ENCODE measurements around the gene FAM181A.

The FAM181A gene

GRCh38 chr14:93953263-93953662 is 26.1 kb downstream of the FAM181A start:
- no peaks in the 10 kb centered on the region for H3K27me3 ChIP-seq
- no peak overlapping the region for H3K27ac ChIP-seq
- H3K4me3 ChIP-seq (ENCODE audit: low read depth in 1 of 2, low read length in 1 of 2): no peak overlapping the region
- no peaks in the 10 kb centered on the region for H3K36me3 ChIP-seq
- peaks cover 12 to 30% of the 10 kb centered on the region in 2 experiments for H3K4me1 ChIP-seq (ENCODE audit: control insufficient read depth in 1 of 2, insufficient read depth in 1 of 2, low read depth in 1 of 2, low read length in 1 of 2)
- no peak for TF ChIP-seq CTCF (IDR thresholded peaks at IDR 0.05)
- H3K9me3 ChIP-seq: no peaks in the 10 kb centered on the region

GRCh38 chr14:93953739-93954515 is 26.8 kb downstream of the FAM181A start:
- H3K4me1 ChIP-seq (ENCODE audit: control insufficient read depth in 1 of 2, insufficient read depth in 1 of 2, low read depth in 1 of 2, low read length in 1 of 2): peaks cover 12 to 37% of the 10 kb centered on the region in 2 experiments
- peak overlapping the region; percentile 92 for H3K27ac ChIP-seq
- H3K4me3 ChIP-seq (ENCODE audit: low read depth in 1 of 2, low read length in 1 of 2): no peak overlapping the region

GRCh38 chr14:93954516-93954830 is 27.3 kb downstream of the FAM181A start:
- H3K4me3 ChIP-seq (ENCODE audit: low read depth in 1 of 2, low read length in 1 of 2): no peak overlapping the region

More at GRCh38 chr14:93953739-93954515, 26.8 kb downstream of the FAM181A start:
- Histone ChIP-seq H3K36me3 (no peaks in the 10 kb centered on the region), H3K27me3 (no peaks in the 10 kb centered on the region), H3K9me3 (no peaks in the 10 kb centered on the region)
- TF ChIP-seq CTCF (IDR thresholded peaks at IDR 0.05): no peak

GRCh38 chr14:93954900-93955849 is 28.0 kb downstream of the FAM181A start:
- H3K4me1 ChIP-seq (ENCODE audit: control insufficient read depth in 1 of 2, insufficient read depth in 1 of 2, low read depth in 1 of 2, low read length in 1 of 2): peaks cover 12 to 49% of the 10 kb centered on the region in 2 experiments

More at GRCh38 chr14:93954516-93954830, 27.3 kb downstream of the FAM181A start:
- Histone ChIP-seq H3K36me3 (no peaks in the 10 kb centered on the region), H3K27me3 (no peaks in the 10 kb centered on the region), H3K9me3 (no peaks in the 10 kb centered on the region), H3K27ac (peak overlapping the region; percentile 92), H3K4me1 (ENCODE audit: control insufficient read depth in 1 of 2, insufficient read depth in 1 of 2, low read depth in 1 of 2, low read length in 1 of 2) (peaks cover 12 to 42% of the 10 kb centered on the region in 2 experiments)
- TF ChIP-seq CTCF (IDR thresholded peaks at IDR 0.05): no peak

More at GRCh38 chr14:93954900-93955849, 28.0 kb downstream of the FAM181A start:
- Histone ChIP-seq H3K9me3 (no peaks in the 10 kb centered on the region), H3K27me3 (no peaks in the 10 kb centered on the region), H3K36me3 (no peaks in the 10 kb centered on the region), H3K4me3 (ENCODE audit: low read depth in 1 of 2, low read length in 1 of 2) (peak overlapping the region in 1 of 2 experiments; percentile 45), H3K27ac (peak overlapping the region; percentile 92)
- TF ChIP-seq CTCF (IDR thresholded peaks at IDR 0.05): no peak

Data from neutrophil (primary cell).